Superior temporal gyrus (tissue), 1 donor: ENCODE measurements around the gene TRABD2B.

Experiments used
- DNase-seq: peaks from one replicate; pipeline ENCODE4 v3.0.0-alpha.2; 2016; ENCODE audit errors: extremely low spot score

TRABD2B gene

DNA sequence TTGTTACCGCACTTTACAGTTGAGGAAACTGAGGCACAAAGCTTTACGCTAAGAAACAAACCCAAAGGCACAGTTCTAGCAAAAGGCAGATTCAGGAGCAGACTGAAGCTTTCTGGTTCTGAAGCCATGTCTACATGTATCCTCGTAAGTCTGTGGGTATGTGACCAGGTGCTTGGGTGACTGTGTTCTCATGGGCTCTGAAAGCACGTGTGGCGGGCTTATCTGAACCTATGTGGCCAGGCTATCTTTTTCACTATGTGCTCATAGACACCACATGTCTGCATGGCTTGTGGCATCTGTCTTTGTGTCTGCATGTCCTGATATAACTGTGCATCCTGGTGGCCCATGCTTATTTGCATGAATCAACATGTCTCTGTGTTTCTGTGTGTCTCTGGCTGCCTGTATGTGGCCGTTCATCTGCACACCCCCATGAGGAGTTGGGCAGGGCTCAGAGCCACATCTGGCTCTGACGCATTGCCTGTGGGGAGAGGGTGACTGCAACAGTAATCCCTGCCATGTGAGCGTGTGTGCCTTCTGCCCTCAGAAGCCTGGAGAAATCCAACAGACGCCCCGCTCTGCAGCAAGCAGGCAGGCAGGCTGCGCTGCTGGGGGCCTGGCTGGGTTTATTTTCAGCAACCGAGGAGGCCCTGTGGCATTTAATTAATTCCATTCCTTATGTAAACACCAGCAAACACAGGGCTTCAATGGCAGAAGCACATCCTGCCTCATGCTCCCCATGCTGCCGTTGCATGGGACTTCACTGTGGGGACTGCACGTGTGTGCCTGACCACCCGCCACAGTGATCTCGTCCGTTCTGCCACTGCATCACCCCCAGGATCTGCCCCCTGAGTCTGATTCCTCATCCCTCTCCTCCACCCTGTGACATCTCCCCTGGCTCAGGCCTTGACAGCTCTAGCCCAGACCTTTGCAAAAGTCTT is 115.4 kb downstream of the TRABD2B start:
- no peak for DNase-seq

DNA sequence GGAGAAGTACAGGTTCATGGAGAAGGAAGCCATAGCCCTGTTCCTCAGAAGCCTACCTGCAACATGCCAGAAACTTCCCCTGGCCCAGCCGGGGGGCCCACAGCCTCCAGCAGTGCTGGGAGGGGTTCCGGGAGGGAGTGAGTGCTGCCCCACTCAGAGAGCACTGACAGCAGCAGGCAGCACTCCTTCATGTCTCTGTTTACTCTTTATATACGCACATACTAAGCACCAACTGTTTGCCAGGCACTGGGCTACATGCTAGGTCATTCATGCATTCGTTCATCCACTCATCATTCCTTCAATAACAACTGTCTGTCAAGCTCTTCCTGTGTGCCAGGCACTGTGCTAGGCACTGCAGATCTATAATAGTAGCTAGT is 120.6 kb downstream of the TRABD2B start:
- no peak for DNase-seq

DNA sequence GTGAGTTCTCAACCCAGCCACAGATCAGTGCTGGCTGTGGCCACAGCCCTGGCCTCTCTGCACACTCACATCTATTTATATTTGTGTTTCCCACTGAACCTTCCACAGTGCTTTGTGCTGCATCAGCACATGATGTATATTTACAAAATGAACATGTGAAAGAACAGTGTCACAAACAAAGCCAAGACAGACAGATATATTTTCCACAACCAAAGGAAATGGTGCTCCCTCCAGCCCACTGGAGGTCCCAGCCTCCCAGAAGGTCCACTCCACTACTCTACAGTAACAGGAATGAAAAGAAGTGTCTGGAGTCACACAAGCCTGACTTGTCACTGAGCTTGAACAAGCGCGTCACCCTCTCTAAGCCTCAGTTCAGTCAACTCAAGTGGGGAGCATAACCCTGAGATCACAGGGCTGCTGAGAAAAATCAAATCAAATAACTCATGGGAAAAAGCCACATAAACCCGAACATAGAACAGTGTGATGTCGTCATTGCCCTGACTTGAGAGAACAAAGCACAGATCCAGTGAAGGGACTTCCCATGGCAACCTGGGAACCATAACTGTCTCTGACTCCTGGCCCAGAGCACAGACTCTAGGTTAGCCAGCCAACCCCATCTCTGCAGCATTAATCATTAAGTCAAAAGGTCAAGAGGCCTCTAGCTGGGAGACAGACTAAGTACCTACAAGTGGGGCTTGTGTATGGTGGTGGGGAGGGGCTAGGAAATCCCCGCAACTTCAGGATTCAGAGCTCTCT is 121.2 kb downstream of the TRABD2B start:
- no peak for DNase-seq

DNA sequence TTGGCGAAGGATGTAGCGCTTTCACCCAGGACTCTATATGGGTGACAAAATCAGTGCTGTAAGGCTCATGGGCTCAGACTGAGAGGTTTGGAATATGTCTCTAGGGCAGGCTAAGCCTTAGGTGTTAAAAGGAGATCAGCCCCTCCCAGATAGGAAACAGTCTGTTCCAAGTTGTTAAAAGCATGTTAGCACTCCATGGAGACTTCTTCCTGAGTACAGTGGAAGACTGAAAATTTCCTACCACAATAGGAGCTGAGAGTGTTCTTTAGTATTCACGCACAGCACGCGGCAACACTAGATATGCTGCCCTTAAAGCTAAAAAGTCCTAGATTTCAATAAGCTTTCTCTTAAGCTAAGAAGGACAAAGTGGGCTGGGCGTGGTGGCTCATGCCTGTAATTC is 122.1 kb downstream of the TRABD2B start:
- no peak for DNase-seq

DNA sequence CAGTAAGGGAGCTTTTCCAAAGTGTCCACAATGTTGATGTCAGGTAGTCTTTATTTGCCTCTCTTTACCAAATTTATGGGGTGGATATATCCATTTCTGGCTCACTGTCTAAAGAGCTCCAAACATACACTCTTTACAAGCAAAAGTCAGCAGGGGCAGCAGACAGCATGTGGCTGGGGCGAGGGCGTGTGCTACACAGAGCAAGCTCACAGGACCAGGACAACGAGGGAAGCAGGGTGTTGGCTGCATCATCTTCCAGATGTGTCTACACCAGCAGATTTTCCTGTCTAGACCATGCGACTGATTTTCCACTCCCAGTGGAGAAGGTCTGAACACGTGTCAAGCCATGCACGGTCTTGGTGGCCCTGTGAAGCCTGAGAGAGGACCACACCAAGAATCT is 123.8 kb downstream of the TRABD2B start:
- no peak for DNase-seq

DNA sequence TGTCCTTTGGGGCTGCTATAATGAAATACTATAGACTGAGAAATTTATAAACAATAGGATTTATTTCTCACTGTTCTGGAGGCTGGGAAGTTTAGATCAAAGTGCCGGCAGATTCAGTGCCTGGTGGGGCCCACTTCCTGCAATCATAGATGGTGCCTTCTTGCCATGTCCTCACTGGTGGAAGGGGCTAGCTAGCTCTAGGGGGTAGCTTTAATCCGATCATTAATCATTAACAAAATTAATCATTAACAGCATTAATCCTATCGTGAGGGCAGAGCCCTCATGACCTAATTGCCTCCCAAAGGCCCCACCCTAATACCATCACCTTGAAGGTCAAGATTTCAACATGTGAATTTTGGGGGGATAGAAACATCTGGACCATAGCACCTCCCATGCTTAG is 124.3 kb downstream of the TRABD2B start:
- no peak for DNase-seq

DNA sequence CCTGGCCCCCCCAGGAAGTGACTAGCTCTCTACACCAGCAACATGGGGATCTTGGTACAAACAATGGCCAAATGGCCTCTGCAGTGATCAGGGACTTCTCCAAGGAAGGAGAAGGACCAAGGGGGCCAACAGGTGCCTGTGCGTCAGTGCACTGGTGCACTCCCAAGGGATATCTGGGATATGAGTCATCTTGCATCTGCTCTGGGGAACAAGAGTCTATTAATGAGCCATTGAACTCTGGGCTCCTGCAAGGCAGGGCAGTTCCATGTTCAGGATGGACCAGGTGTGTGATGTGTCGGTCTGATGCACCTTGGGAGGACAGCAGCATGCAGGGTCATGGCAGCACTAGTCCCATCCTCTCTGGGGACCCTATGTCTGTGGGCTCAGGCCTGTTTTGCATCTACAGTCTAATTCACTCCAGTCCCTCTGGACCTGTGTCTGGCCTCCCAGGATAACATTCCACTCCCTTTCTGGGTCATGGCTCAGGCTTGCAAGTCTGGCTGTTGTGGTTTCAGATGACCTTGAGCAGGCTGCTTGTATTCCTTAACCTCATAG is 125.3 kb downstream of the TRABD2B start:
- DNase-seq = no peak

DNA sequence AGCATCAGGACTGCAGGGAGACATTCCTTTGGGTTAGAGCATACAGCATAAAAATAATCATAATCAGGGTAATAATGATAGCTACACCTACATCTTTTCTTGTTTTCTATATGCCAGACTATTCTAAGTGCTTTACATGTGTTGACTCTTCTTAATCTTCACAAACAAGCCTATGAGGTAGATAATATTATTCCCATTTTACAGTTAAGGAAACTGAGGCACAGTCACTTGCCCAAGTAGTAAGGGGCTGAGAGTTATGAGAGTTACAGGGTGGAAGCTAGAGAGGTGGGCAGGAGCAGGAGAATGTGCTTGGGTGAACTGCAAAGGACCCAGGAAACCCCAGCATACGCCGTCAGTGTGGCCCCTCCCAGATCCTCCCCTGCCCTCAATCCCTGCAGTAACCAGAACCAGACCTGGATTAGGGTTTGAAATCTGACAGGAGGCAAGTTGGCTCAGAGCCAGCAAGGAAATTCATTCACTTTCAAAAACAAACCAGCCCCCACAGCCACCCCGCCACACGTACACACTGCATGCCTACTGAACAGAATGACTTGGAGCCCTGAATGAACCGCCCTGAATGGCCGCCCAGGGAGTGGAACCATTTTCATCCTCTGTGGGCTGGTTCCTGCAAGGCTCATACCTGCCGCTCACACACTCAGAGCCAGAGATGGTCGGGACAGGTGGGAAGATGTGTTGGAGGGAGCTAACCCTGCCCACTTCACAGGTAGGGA is 126.1 kb downstream of the TRABD2B start:
- no peak for DNase-seq

DNA sequence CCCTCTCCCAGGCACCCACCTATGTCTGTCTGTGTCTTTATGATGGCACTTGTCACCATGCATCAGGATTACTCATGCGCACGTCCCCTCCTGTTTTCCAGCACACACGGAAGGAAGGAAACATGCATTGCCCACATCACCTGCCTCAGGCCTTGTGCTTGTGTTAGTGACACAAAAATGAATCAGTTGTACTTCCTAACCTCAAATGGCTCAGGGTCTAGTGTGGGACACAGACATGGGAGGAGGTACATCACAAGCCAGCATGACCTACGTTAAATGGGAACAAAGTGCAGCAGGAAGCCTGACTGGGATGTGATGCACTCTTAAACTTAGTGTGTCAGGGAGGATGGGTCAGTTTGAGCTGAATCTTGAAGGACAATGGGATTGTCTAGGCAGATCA is 126.7 kb downstream of the TRABD2B start:
- no peak for DNase-seq

DNA sequence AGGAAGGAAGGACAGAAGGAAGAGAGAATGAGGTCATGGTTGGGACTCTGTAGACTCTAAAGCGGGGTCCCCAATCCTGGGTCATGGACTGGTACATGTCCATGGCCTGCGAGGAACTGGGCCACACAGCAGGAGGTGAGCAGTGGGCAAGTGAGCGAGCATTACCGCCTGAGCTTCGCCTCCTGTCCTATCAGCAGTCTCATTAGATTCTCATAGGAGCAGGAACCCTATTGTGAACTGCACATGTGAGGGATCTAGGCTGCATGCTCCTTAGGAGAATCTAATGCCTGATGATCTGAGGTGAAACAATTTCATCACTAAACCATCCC is 128.9 kb downstream of the TRABD2B start:
- no peak for DNase-seq

DNA sequence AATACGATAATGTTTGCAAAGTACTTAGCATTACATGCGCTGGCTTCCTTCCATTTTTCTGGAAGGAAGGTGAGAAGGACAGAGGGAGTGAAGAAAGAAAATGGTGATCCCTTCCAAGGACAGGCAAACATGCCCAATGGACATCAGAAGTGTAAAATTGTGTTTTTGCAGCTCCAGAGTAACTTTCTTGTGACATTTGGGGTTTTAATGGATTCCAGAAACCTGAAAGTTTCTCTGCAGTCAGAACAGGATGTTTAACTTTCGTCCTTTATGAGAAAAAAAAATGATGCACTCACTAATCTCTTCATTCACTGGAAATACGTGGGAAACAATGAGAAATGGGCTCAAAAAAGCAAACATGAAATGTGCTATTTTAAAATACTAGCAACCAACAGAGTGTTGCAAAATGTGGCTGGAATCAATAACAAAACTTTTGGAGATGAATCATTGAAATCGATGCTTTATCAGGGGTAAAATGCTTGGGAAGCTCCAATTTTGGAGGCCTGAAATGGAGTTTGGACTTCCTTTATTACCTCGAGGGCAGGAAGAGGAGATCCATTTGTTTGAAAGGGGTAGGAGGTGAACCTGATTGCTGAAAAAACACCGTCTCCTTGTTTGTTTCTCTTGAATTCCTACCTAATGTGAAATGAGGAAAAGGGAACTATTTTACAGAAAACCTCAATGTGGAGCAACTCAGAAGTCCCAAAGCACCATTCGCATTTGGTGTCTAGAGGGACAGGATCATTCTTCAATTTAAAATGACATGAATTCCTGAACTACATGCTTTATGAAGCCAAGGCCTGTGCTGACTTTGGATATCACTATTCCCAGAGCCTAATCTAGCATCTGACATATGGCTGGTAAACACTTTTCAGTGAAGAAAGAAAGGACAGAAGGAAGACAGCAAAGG is 129.5 kb downstream of the TRABD2B start:
- no peak for DNase-seq

DNA sequence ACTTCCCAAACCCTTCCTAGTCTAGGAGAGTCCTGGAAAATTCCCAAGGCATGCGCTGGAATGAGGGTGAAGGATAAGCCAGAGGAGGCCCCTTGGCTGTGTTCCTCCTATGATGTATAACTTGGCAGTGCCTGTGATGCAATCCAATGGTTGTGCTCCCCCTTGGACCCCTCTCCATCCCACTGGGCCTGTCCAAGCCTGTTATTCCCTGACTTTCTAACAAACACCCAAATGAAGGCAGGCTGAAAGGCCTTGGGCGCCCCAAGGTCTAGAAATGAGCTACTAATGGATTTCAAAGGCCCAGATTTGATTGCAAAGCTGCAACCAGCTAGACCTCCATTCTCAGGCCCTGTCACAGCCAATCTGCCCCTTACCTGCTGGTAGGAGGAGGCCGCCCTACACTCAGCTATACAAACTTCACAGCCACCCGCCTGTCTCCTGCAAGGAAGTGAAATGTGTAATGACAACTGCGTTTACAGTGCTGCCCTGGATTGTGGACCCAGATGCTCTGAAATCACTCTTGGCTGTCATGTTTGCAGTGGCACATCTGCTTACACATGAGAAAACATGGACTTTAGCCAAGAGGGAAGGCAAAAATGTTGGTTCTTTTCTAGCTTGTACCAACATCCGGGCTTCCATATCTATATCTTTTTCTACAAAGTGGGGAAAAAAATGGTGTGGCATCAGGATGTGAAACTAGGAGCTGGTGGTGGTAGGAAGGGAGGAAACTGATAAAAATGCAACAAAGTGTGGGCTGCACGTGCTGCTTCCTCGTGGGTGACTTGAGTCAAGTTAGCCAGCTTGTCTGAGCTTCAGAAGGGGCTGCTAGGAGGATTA is 130.4 kb downstream of the TRABD2B start:
- no peak for DNase-seq

DNA sequence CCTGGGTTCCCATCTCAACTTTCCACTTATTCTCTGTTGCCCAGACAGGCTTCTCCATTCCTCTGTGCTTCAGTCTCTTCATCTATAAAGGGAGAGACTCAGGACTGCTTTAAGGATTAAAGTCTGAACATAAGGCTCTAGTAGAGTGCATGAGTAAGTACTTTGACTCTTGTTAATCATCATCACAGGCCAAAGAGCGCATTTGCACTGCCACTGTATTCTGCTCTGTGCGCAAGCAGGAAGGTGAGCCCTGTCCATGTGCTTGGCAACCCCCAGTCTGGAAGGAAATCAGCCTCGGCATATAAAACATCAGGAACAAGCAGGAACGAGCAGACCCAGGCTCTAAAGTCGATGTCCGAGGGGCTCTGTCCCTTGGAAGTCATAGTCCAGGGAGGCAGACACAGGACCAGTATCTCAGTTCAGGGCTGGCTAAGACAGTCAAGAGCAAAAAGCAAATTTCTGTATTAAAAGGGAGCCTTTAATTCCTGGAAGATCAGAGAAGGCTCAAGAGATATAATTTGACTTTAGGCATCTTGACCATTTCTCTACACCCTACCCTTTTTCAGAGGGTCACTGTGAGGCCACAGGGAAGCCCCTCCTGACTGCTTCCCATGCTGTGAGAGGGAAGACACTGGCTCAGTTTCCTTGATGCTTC is 131.2 kb downstream of the TRABD2B start:
- no peak for DNase-seq

DNA sequence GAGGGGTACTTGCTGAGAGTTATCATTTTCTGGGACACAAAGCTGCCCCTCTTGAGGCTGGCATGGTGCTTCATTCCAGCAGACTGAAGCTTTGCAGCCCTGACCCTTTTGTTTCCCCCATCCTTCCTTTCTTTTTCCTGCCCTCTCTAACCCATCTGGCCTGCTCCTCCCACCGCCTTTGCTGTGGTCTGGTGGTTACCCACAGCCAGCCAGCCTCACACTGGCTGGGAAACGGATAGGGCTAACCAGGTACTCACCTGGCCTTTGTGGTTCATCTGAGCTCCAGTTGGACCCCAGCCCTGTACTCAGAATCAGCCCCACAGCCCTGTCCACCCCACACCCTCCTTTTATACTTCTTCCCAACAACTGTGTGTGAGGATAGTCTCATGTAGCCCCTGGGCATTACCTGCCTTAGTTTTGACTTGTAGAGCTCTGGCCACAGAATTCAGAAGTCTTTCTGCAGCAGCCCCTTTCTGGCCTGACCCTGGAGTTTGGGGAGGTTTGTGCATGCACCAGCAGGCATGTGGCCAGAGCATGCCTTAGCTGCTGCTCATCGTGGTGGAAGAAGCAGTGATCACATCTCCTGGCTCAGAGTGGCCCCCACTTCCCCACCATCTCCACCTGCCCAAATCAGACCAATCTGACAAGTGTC is 138.0 kb downstream of the TRABD2B start:
- DNase-seq = no peak

DNA sequence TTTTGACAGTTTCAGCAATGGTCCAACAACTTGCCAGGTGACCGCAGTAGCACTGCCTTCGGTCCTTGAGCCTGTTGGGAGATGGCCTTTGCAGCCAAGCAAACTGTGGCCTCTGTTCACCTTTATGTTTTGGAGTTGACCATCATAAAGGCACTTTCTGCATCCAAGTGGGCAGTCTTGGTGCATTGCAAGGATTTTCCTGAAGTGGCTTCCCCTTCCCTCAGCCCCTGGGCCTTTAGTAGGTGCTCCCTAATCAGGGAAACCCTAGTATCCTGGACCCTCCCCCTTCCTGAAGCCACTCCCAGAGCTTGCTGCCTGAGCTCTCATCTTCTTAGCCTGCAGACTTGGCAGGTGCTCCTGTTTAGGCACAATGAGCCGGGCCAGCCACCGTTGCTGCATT is 140.2 kb downstream of the TRABD2B start:
- no peak for DNase-seq

DNA sequence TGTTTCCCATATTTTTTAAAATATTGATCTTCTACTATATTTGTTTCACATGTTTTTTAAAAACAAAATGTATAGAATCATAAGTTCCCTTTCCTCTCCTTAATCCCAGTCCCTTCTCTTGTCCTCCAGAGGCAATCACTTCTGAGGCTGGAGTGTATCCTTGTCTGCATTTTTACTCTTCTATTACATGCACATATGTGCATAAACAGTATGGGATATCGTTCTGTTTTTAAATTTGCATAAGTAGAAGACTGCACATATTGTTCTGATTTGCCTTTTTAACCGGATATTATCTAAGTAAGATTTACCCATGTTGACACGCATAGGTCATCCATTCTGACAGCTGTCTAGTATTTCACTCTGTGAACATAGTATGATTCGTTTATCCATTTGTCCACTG is 142.0 kb downstream of the TRABD2B start:
- no peak for DNase-seq

DNA sequence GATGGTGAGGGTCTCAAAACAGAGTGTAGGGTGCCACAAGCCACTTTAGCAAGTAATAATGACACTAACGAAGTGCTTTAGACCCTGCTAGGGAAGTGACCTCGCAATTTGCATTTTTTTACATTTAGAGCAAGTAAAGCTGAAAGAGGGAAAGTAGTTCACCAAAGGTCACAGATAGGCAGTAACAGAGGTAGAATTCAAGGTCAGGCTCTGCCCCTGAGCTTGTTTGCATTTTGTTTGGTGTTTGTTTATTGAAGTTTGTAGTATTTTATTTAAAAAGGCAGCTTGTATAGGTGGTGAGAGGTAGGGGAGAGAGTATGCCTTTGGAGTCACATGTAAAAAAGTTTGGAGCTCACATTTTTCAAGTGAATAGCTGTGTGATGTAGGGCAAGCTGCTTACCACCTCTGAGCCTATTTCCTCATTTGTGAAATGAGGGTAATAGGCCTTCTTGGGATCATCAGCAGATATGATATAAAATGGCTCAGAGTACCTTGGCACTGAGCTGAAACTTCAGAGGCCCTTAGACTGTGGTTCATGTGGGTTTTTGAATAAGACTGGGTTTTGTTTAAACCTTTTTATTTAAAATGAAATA is 142.5 kb downstream of the TRABD2B start:
- DNase-seq = no peak

DNA sequence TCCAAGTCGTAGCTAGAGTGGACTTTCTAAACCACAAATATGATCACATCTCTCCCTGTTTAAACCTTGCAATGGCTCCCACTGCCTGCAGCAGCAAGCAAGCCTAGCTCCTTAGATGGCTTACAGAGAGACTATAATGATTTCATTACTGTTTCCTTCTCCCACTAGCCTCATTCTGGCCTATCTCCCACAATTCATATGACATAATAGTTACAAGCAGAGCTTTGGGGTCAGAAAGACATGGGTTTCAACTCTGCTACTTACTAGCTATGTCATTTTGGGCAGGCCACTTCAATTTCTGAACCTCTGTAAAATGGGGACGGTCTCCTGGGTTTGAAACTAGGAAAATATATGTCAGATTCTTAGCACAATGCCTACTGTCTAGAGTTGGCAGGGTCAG is 143.3 kb downstream of the TRABD2B start:
- no peak for DNase-seq

DNA sequence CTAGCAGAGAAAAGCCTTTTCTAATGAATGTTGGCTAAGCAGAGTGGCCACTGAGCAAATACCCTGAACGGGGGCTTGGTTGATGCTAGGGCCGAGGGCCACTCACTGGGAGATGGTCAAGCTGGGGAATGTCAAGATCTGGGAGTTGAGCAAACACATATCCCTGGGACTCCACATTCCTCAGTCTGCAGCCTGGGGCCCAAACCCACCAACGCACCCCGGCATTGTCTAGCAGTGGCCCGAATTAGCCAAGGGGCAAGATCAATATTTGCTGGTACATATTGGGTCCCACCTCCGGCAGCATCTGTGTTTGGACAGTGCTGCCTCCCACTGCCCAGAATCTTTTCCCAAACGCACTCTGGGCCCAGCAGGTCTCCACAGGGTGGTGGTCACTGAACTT is 144.1 kb downstream of the TRABD2B start:
- DNase-seq = no peak
